Mucosa of gallbladder (tissue), 1 donor: Measurements from ENCODE around the gene ETFA. TPM values are rescaled to one million over a fixed set of nuclear protein-coding genes. Genes with fewer than 3 reads are reported as not detected.

Source experiments
- DNase-seq: peaks from one replicate; pipeline ENCODE4 v3.0.0-alpha.2; 2020; ENCODE audit warnings: low spot score
- total RNA-seq: library from RNA; stranded (reverse); gene quantifications from one replicate; pipeline ENCODE4 v1.2.1, GENCODE V29; 2021
- donor health status: DM: no; HTN: no; CAD: no.

The ETFA gene
- total RNA-seq, 1 donor from 2014 or later = 123 TPM

DNA sequence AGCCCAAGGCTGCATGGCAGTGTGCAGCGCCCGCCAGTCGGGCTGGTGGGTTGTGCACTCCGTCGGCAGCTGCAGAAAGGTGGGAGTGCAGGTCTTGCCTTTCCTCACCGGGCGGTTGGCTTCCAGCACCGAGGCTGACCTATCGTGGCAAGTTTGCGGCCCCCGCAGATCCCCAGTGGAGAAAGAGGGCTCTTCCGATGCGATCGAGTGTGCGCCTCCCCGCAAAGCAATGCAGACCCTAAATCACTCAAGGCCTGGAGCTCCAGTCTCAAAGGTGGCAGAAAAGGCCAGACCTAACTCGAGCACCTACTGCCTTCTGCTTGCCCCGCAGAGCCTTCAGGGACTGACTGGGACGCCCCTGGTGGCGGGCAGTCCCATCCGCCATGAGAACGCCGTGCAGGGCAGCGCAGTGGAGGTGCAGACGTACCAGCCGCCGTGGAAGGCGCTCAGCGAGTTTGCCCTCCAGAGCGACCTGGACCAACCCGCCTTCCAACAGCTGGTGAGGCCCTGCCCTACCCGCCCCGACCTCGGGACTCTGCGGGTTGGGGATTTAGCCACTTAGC, 29.6 kb upstream of the ETFA start:
- no peak for DNase-seq

- DNase-seq = no peak
Observed at GRCh38 chr15:76340198-76340802, 29.0 kb upstream of the ETFA start.

GRCh38 chr15:76339305-76340197, 28.3 kb upstream of the ETFA start:
- no peak for DNase-seq

- DNase-seq = no peak
Observed at GRCh38 chr15:76338486-76339304, 27.4 kb upstream of the ETFA start.

DNA sequence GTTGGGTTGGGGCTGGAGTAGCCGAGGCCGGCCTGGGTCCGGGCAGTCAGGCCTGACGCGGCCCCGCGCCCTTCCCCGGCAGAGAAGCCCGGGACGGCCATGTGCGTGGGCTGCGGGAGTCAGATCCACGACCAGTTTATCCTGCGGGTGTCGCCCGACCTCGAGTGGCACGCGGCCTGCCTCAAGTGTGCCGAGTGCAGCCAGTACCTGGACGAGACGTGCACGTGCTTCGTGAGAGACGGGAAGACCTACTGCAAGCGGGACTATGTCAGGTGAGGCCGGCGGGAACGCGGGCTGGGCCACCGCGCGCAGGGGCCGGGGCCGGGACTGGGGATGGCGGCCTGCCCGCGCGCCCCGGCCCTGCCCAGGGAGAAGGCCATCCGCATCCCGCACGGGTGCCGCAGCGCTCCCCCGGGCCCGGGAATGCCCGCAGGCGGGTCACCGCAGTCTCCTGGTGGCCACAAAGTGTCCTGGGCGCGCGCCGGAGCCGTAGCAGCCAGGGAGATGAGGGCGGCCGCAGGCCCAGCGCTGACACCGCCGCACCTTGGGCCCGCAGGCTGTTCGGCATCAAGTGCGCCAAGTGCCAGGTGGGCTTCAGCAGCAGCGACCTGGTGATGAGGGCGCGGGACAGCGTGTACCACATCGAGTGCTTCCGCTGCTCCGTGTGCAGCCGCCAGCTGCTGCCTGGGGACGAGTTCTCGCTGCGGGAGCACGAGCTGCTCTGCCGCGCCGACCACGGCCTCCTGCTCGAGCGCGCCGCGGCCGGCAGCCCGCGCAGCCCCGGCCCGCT, 26.6 kb upstream of the ETFA start:
- no peak for DNase-seq

- DNase-seq = no peak
Observed at GRCh38 chr15:76337059-76337695, 25.9 kb upstream of the ETFA start.

GRCh38 chr15:76336254-76337058, 25.2 kb upstream of the ETFA start, which contains the start of gene ISL2:
TSS of gene ISL2 (plus strand) at chr15:76336773. CDS start at chr15:76336884, 111 bp downstream.
- peak; percentile 41 for DNase-seq

GRCh38 chr15:76335307-76336253, 24.3 kb upstream of the ETFA start:
- no peak for DNase-seq

GRCh38 chr15:76334438-76335306, 23.4 kb upstream of the ETFA start:
- DNase-seq = no peak

DNA sequence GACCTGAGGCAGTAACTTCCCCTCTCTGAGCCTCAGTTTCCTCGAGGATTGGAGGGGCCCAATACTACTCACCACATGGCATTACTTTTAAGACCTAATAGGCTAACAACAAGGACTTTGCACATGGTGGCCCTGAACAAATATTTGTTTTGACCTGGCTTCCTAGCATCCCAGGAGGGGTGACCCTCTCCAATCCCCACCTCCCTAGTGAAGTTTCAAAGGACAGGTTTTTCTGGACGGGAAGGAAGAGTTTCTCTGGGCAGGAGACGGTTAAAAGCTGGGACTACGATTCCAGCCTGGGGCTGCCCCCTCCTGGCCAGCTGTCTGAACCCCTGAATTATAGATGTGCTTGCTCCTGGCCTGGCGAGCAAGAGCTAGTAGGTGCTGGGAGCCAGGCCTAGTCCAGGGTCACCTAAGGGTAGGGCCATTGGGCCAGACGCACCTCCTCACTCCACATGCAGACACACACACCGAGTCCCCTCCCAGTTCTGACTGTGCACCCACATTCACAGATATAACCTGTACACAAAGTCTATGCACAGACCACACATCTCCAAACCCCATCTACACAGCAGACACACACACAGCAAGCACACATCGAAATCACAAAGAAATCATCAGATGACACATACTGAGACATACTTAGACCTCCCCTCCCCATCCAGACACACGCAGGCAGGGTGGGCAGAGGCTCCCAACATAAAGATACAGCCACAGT, 22.6 kb upstream of the ETFA start:
- no peak for DNase-seq

- DNase-seq = no peak
Observed at GRCh38 chr15:76333309-76333708, 22.0 kb upstream of the ETFA start.

- DNase-seq = no peak
Observed at GRCh38 chr15:76332796-76333195, 21.5 kb upstream of the ETFA start.

- peak; percentile 49 for DNase-seq
Observed at GRCh38 chr15:76330080-76330680, 18.9 kb upstream of the ETFA start.

GRCh38 chr15:76328958-76329357, 17.7 kb upstream of the ETFA start:
- DNase-seq = no peak

DNA sequence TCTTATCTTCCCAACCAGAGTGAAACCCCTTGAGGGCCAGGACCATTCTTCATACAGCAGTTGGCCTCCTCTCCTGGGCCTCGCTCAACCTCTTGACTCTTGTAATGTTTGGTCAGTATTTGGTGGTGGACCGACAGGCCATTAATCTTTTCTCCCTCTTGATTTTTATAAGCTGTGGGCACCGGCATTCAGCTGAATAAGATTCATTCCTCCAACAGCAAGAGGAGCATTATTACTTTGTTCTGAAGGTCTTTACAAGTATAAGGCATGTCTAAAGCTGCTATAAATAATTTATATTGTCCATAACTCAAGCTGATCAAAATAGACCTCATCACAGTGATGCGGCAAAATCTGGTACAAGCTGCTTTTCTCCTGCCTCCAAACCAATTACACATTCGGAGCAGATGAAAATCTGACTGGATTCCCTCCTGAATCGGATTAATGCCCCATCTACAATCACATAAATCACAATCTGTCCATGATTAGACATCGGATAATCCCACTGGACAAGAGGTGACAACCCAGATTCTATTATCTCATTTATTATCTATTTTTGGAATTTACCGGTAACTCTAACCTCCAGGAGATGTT, 16.9 kb upstream of the ETFA start:
- DNase-seq = no peak
